H9 (cell line): ENCODE results near the gene APBA2. TPM values are rescaled to one million over a fixed set of nuclear protein-coding genes. Genes with fewer than 3 reads are reported as not detected.

Source experiments
- DNase-seq: peaks from one replicate; pipeline ENCODE4 v3.0.0-alpha.2; 2017
- H2AFZ ChIP-seq: one replicate; pipeline ENCODE4 v1.6.1; 2013; ENCODE audit warnings: mild to moderate bottlenecking, low read length, control low read depth, moderate library complexity
- H2AK5ac ChIP-seq: 2 replicates; pipeline ENCODE4 v1.6.1; 2013; ENCODE audit warnings: low read length, control low read depth, mixed read lengths; ENCODE audit not compliant: insufficient read length
- H2BK120ac ChIP-seq: one replicate; pipeline ENCODE4 v1.6.1; 2013; ENCODE audit warnings: low read depth, mild to moderate bottlenecking, low read length, control low read depth, inconsistent platforms; ENCODE audit not compliant: poor library complexity, severe bottlenecking
- H2BK12ac ChIP-seq: 2 replicates; pipeline ENCODE4 v1.6.1; 2013; ENCODE audit warnings: low read length, control low read depth, mixed read lengths, low read depth; ENCODE audit not compliant: insufficient read length
- H2BK15ac ChIP-seq: 2 replicates; pipeline ENCODE4 v1.6.1; 2013; ENCODE audit warnings: low read depth, low read length, control low read depth
- H2BK20ac ChIP-seq: one replicate; pipeline ENCODE4 v1.6.1; 2013; ENCODE audit warnings: low read depth, mild to moderate bottlenecking, low read length, control low read depth, inconsistent platforms; ENCODE audit not compliant: poor library complexity, severe bottlenecking
- H2BK5ac ChIP-seq: 2 replicates; pipeline ENCODE4 v1.6.1; 2013; ENCODE audit warnings: low read length, control low read depth, mixed read lengths; ENCODE audit not compliant: insufficient read length
- H3K14ac ChIP-seq: 2 replicates; pipeline ENCODE4 v1.6.1; 2013; ENCODE audit warnings: low read length, control low read depth; ENCODE audit not compliant: insufficient read depth
- H3K18ac ChIP-seq: 2 replicates; pipeline ENCODE4 v1.6.1; 2013; ENCODE audit warnings: low read depth, mild to moderate bottlenecking, mixed read lengths, low read length, control low read depth; ENCODE audit not compliant: insufficient read length
- H3K23ac ChIP-seq: 2 replicates; pipeline ENCODE4 v1.6.1; 2013; ENCODE audit warnings: low read length, control low read depth, mixed read lengths, low read depth; ENCODE audit not compliant: insufficient read length
- H3K23me2 ChIP-seq: 2 replicates; pipeline ENCODE4 v1.6.1; 2013; ENCODE audit warnings: low read depth, mild to moderate bottlenecking, mixed read lengths, low read length, control low read depth; ENCODE audit not compliant: insufficient read length, poor library complexity, severe bottlenecking
- H3K27ac ChIP-seq: 2 replicates; pipeline ENCODE4 v1.5.1; 2013; ENCODE audit warnings: low read length, control low read depth, mixed read lengths, low read depth; ENCODE audit not compliant: insufficient read length
- H3K27me3 ChIP-seq: 2 replicates; pipeline ENCODE4 v1.6.1; 2013; ENCODE audit warnings: low read length, control low read depth, inconsistent platforms; ENCODE audit not compliant: insufficient read depth
- H3K4ac ChIP-seq: 2 replicates; pipeline ENCODE4 v1.6.1; 2013; ENCODE audit warnings: low read depth, mild to moderate bottlenecking, control low read depth, inconsistent platforms, low read length, moderate library complexity
- H3K4me1 ChIP-seq: 2 replicates; pipeline ENCODE4 v1.6.1; 2013; ENCODE audit warnings: low read length, control low read depth, inconsistent platforms; ENCODE audit not compliant: insufficient read depth
- H3K4me2 ChIP-seq: 2 replicates; pipeline ENCODE4 v1.6.1; 2013; ENCODE audit warnings: low read length, control low read depth, mixed read lengths; ENCODE audit not compliant: insufficient read length, insufficient read depth
- H3K56ac ChIP-seq: 2 replicates; pipeline ENCODE4 v1.6.1; 2013; ENCODE audit warnings: low read depth, mild to moderate bottlenecking, mixed read lengths, low read length, control low read depth; ENCODE audit not compliant: insufficient read length
- H3K79me1 ChIP-seq: 2 replicates; pipeline ENCODE4 v1.6.1; 2013; ENCODE audit warnings: low read depth, mild to moderate bottlenecking, moderate library complexity, low read length, control low read depth, inconsistent platforms; ENCODE audit not compliant: insufficient read depth, poor library complexity, severe bottlenecking
- H3K79me2 ChIP-seq: 2 replicates; pipeline ENCODE4 v1.6.1; 2013; ENCODE audit warnings: low read length, control low read depth, inconsistent platforms; ENCODE audit not compliant: insufficient read depth
- H3K9ac ChIP-seq: 2 replicates; pipeline ENCODE4 v1.6.1; 2013; ENCODE audit warnings: low read length, control low read depth, mixed read lengths; ENCODE audit not compliant: insufficient read length; ENCODE audit errors: extremely low read depth
- H3K9me3 ChIP-seq: one replicate; pipeline ENCODE4 v1.6.1; 2013; ENCODE audit warnings: low read depth, low read length, inconsistent platforms; ENCODE audit not compliant: control insufficient read depth
- H3T11ph ChIP-seq: one replicate; pipeline ENCODE4 v1.6.1; 2013; ENCODE audit warnings: mild to moderate bottlenecking, low read length, control low read depth, inconsistent platforms
- H4K20me1 ChIP-seq: one replicate; pipeline ENCODE4 v1.6.1; 2013; ENCODE audit not compliant: control insufficient read depth, insufficient read length, insufficient read depth
- H4K5ac ChIP-seq: 2 replicates; pipeline ENCODE4 v1.6.1; 2013; ENCODE audit warnings: low read depth, mild to moderate bottlenecking, mixed read lengths, low read length, control low read depth; ENCODE audit not compliant: insufficient read length
- H4K8ac ChIP-seq: replicated peaks from 2 replicates; pipeline ENCODE4 v1.6.1; 2013; ENCODE audit warnings: low read length, control low read depth, mixed read lengths, low read depth; ENCODE audit not compliant: insufficient read length
- H4K91ac ChIP-seq: 2 replicates; pipeline ENCODE4 v1.6.1; 2013; ENCODE audit warnings: low read depth, mild to moderate bottlenecking, moderate library complexity, mixed read lengths, low read length, control low read depth; ENCODE audit not compliant: insufficient read length
- H3K27ac Mint-ChIP-seq, 3 experiments: 2 replicates in 2 of 3; 3 replicates in 1 of 3; pipeline ENCODE4 v1.8.0; 2020 to 2021; ENCODE audit warnings: mixed read lengths in 3 of 3, mild to moderate bottlenecking in 1 of 3, moderate library complexity in 1 of 3
- H3K27me3 Mint-ChIP-seq: 2 replicates; pipeline ENCODE4 v1.8.0; 2021; ENCODE audit warnings: low read depth, mild to moderate bottlenecking, moderate library complexity, mixed read lengths
- H3K36me3 Mint-ChIP-seq, 3 experiments: 2 replicates in 2 of 3; 3 replicates in 1 of 3; pipeline ENCODE4 v1.8.0; 2020 to 2021; ENCODE audit warnings: low read depth in 3 of 3, mixed read lengths in 3 of 3; ENCODE audit not compliant: insufficient read depth in 1 of 3
- H3K4me1 Mint-ChIP-seq, 2 experiments: 2 replicates each; pipeline ENCODE4 v1.8.0; 2020; ENCODE audit warnings: mixed read lengths in 2 of 2
- H3K4me3 Mint-ChIP-seq, 2 experiments: 2 replicates in 1 of 2; 3 replicates in 1 of 2; pipeline ENCODE4 v1.8.0; 2020 to 2021; ENCODE audit warnings: mild to moderate bottlenecking in 2 of 2, mixed read lengths in 2 of 2, moderate library complexity in 1 of 2
- H3K9me3 Mint-ChIP-seq, 2 experiments: 2 replicates in 1 of 2; 3 replicates in 1 of 2; pipeline ENCODE4 v1.8.0; 2020; ENCODE audit warnings: mild to moderate bottlenecking in 2 of 2, mixed read lengths in 2 of 2, moderate library complexity in 1 of 2
- WGBS: extraction: QIAGEN DNeasy Blood & Tissue Kit; methylation state at CpG from one replicate; pipeline ENCODE4 v1.1.7; 2013; ENCODE audit warnings: missing lambda C conversion rate, low lambda C conversion rate, mixed read lengths; ENCODE audit not compliant: insufficient read length; ENCODE audit errors: extremely low coverage; 5-methylcytosine and 5-hydroxymethylcytosine counted together
- total RNA-seq: library from RNA; stranded (reverse); gene quantifications from 2 replicates; pipeline ENCODE4 v1.2.1, GENCODE V29; 2021
- TF ChIP-seq, protein P1 (sequence below): fragments of 200-600 bp; sonication (generic); conservative IDR thresholded peaks from 3 replicates; pipeline ENCODE4 v1.8.0; 2021; ENCODE audit warnings: antibody characterized with exemption, mild to moderate bottlenecking

The APBA2 gene
- total RNA-seq, 1 experiment from 2014 or later: 14.3 TPM

DNA sequence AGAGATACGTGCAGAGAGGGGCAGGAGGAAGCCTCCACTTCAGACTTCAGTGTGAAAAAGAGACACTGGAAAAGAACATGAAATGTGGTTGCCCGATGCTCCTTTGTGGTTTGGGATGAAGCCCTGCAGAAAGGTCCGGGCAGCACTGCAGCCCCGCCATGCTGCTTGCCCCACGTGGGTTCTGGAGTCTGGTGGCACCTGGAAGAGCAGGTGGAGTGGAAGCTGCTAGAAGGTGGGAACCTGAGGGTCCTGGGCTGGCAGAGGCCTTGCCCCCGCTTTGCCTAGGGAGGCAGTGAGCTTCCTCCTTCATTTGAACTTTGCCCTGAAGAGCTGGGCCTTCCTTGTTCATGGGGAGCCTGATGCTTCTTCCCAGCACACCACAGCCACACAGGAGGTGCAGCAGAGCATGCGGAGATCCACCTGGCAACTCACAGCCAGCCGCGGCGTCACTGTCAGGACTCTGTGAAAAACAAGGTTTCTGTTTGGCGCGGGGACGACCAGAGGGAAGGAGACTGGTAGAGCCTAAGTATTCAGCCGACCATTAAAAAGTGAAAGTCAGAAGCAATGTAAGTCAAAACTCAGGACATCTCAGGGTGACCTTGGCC lies 59.0 kb downstream of the APBA2 start:
- no peak overlapping the region for H3K18ac ChIP-seq
- Mint-ChIP-seq H3K4me3 (no peak overlapping the region), H3K36me3 (peaks cover 4 to 20% (median 19%) of the 10 kb centered on the region in 3 experiments), H3K4me1 (peaks cover 6 to 8% of the 10 kb centered on the region in 2 experiments; a peak in 3 of 4 replicates), H3K27ac (peak overlapping the region in 1 of 3 experiments; percentile 44; a peak in 2 of 7 replicates), H3K9me3 (peaks cover 10 to 11% of the 10 kb centered on the region in 2 experiments), H3K27me3 (peaks cover 2% of the 10 kb centered on the region; the same call in 1 of the 2 replicates)
- TF ChIP-seq, protein P1, sequence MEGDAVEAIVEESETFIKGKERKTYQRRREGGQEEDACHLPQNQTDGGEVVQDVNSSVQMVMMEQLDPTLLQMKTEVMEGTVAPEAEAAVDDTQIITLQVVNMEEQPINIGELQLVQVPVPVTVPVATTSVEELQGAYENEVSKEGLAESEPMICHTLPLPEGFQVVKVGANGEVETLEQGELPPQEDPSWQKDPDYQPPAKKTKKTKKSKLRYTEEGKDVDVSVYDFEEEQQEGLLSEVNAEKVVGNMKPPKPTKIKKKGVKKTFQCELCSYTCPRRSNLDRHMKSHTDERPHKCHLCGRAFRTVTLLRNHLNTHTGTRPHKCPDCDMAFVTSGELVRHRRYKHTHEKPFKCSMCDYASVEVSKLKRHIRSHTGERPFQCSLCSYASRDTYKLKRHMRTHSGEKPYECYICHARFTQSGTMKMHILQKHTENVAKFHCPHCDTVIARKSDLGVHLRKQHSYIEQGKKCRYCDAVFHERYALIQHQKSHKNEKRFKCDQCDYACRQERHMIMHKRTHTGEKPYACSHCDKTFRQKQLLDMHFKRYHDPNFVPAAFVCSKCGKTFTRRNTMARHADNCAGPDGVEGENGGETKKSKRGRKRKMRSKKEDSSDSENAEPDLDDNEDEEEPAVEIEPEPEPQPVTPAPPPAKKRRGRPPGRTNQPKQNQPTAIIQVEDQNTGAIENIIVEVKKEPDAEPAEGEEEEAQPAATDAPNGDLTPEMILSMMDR: no peak
- H3K9ac ChIP-seq: no peak overlapping the region
- no peak overlapping the region for H3K56ac ChIP-seq
- no peak overlapping the region for H2BK120ac ChIP-seq
- H2AFZ ChIP-seq: no peak overlapping the region
- no peak overlapping the region for H3T11ph ChIP-seq
- no peak overlapping the region for H2BK12ac ChIP-seq
- H3K79me2 ChIP-seq: no peaks in the 10 kb centered on the region
- no peak overlapping the region for H2AK5ac ChIP-seq
- no peak overlapping the region for H3K27ac ChIP-seq
- H3K79me1 ChIP-seq: no peaks in the 10 kb centered on the region
- no peak overlapping the region for H3K4ac ChIP-seq
- H3K23me2 ChIP-seq: no peaks in the 10 kb centered on the region
- H3K14ac ChIP-seq: no peak overlapping the region
- no peaks in the 10 kb centered on the region for H4K20me1 ChIP-seq
- H3K27me3 ChIP-seq: no peaks in the 10 kb centered on the region
- no peak overlapping the region for H2BK15ac ChIP-seq
- H4K91ac ChIP-seq: no peak overlapping the region
- no peak overlapping the region for H4K8ac ChIP-seq
- no peak overlapping the region for H3K23ac ChIP-seq
- no peaks in the 10 kb centered on the region for H3K9me3 ChIP-seq
- H3K4me1 ChIP-seq: no peaks in the 10 kb centered on the region
- no CpG with 5 or more reads among the region's 14 CpGs for WGBS
- H3K4me2 ChIP-seq: no peak overlapping the region
- H4K5ac ChIP-seq: no peak overlapping the region
- no peak overlapping the region for H2BK20ac ChIP-seq
- DNase-seq: peak; percentile 15
- no peak overlapping the region for H2BK5ac ChIP-seq
